Gastrocnemius medialis (tissue), 4 donors: ENCODE results near the gene PITHD1. TPM values are rescaled to one million over a fixed set of nuclear protein-coding genes. Genes with fewer than 3 reads are reported as not detected.
"Not testable (repeated sequence)": the region's sequence is repeated elsewhere in the genome, so short reads cannot be mapped to it uniquely, and the experiment has no call there.

Source experiments
- ATAC-seq, 2 donors: fragments of 150-250 bp; one replicate each; pipeline ENCODE4 v1.9.1; 2016
- DNase-seq, 2 donors: peaks; one replicate each; pipeline ENCODE4 v3.0.0-alpha.2; 2019
- H3K27ac ChIP-seq, 4 donors: fragments of 200-600 bp; sonication (generic); 1 replicate in 1 of 4; 2 replicates in 3 of 4; pipeline ENCODE4 v1.5.1; 2016 to 2018; ENCODE audit warnings: mild to moderate bottlenecking in 2 of 4, moderate library complexity in 1 of 4
- H3K27me3 ChIP-seq, 3 donors: fragments of 200-600 bp; sonication (generic) in 2 of 3; 1 replicate in 1 of 3; 2 replicates in 2 of 3; pipeline versions ENCODE4 v1.5.1 to v1.6.0; 2016 to 2019; ENCODE audit warnings: mild to moderate bottlenecking in 1 of 3, moderate library complexity in 1 of 3
- H3K36me3 ChIP-seq, 2 donors: fragments of 200-600 bp; sonication (generic) in 1 of 2; one replicate each; pipeline ENCODE4 v1.5.1; 2017 to 2018
- H3K4me1 ChIP-seq, 2 donors: fragments of 200-600 bp; sonication (generic) in 1 of 2; one replicate each; pipeline ENCODE4 v1.5.1; 2016 to 2017; ENCODE audit warnings: mild to moderate bottlenecking in 2 of 2
- H3K4me3 ChIP-seq, 4 donors: fragments of 200-600 bp; sonication (generic) in 3 of 4; 1 replicate in 1 of 4; 2 replicates in 3 of 4; pipeline ENCODE4 v1.5.1; 2016 to 2019; ENCODE audit warnings: mild to moderate bottlenecking in 2 of 4
- H3K9me3 ChIP-seq, 3 donors: fragments of 200-600 bp; sonication (generic) in 2 of 3; 1 replicate in 1 of 3; 2 replicates in 2 of 3; pipeline ENCODE4 v1.5.1; 2016 to 2019
- CTCF ChIP-seq, 5 experiments: fragments of 450-650 bp in 3 of 5; fragments of 200-600 bp in 2 of 5; sonication (generic) in 2 of 5; IDR thresholded peaks in 4 of 5; conservative IDR thresholded peaks in 1 of 5; 1 replicate in 4 of 5; 2 replicates in 1 of 5; pipeline ENCODE4 v1.5.1; 2016 to 2019; ENCODE audit warnings: antibody characterized with exemption in 5 of 5, mild to moderate bottlenecking in 3 of 5, moderate library complexity in 3 of 5
- POLR2A ChIP-seq, 2 donors: fragments of 450-650 bp; IDR thresholded peaks; one replicate each; pipeline ENCODE4 v1.6.1; 2017; ENCODE audit warnings: antibody characterized with exemption in 2 of 2, mild to moderate bottlenecking in 2 of 2, moderate library complexity in 2 of 2
- in situ Hi-C, 4 donors: fragments of 200-750 bp; cut with MboI; loops; one replicate each; pipeline versions ENCODE4 v1.15.0 to v1.8.0; 2017; ENCODE audit warnings: low sequenced_read_pairs in 4 of 4
- intact Hi-C: fragments of 100-400 bp; cut with DNase I; formaldehyde crosslinking; loops from one replicate; pipeline ENCODE4 v1.15.1; 2023; ENCODE audit warnings: low total_unique reads
- total RNA-seq, 4 donors: library from RNA; depleted of rRNA; stranded (reverse); fragments of >200 nt; gene quantifications; one replicate each; pipeline versions ENCODE4 v1.1.0 to v1.2.3, GENCODE V29; 2016

The PITHD1 gene
- total RNA-seq, 4 donors from 2014 or later, result 79.9 to 104 (median 90.3) TPM

GRCh38 chr1:23779826-23780371 lies 1.7 kb downstream of the PITHD1 start:
- TF ChIP-seq POLR2A (IDR thresholded peaks at IDR 0.05) (no peak), CTCF (IDR thresholded peaks at IDR 0.05 in 4 of 5, conservative IDR thresholded peaks at IDR 0.05 in 1 of 5) (no peak)
- Histone ChIP-seq H3K36me3 (peaks cover 0 to 30% of the 10 kb centered on the region in 2 donors), H3K4me3 (peak overlapping the region in 1 of 4 donors; percentile 93), H3K27me3 (no peaks in the 10 kb centered on the region), H3K4me1 (peaks cover 26 to 36% of the 10 kb centered on the region in 2 donors), H3K27ac (peak overlapping the region; percentile 88 to 95 (median 93)), H3K9me3 (no peaks in the 10 kb centered on the region)
- in situ Hi-C loops, result no loop called here
- ATAC-seq, result no peak
- intact Hi-C loops, result no loop called here
- DNase-seq, result no peak

GRCh38 chr1:23783141-23783540 lies 4.9 kb downstream of the PITHD1 start:
- intact Hi-C loops, in situ Hi-C loops, DNase-seq, H3K4me3 ChIP-seq, H3K9me3 ChIP-seq, ATAC-seq, H3K27ac ChIP-seq, H3K27me3 ChIP-seq: not testable (repeated sequence)
- Histone ChIP-seq H3K4me1 (peaks cover 22 to 24% of the 10 kb centered on the region in 2 donors), H3K36me3 (peaks cover 0 to 60% of the 10 kb centered on the region in 2 donors)

DNA sequence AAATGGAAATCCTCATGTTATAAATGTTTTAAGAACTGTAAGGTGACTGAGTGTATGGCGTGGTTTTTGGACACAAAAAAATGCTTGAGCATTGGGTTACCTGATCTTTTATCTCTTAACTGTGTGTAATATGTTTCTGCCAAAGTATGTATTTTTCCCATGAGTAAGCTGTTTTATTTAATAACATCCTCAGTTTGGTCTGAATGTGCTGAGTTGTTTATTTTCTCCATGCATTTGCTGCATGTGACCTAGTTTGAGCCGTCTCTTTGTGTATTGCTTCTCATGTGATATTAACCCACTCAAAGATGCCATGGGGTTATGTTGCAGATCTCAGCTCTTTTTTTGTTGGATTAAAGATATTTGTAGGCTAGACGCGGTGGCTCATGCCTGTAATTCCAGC lies 6.6 kb downstream of the PITHD1 start:
- intact Hi-C loops (no loop called here), in situ Hi-C loops (no loop called here)
- peaks cover 10 to 12% of the 10 kb centered on the region in 2 donors for H3K4me1 ChIP-seq
- no peaks in the 10 kb centered on the region for H3K9me3 ChIP-seq
- ATAC-seq (no peak), DNase-seq (no peak)
- no peak overlapping the region for H3K27ac ChIP-seq
- TF ChIP-seq POLR2A (IDR thresholded peaks at IDR 0.05) (no peak), CTCF (IDR thresholded peaks at IDR 0.05 in 4 of 5, conservative IDR thresholded peaks at IDR 0.05 in 1 of 5) (no peak)
- peaks cover 0 to 59% of the 10 kb centered on the region in 2 donors for H3K36me3 ChIP-seq
- no peaks in the 10 kb centered on the region for H3K27me3 ChIP-seq
- H3K4me3 ChIP-seq, result no peak overlapping the region

GRCh38 chr1:23787701-23788100 lies 9.5 kb downstream of the PITHD1 start:
- in situ Hi-C loops (no loop called here), intact Hi-C loops (no loop called here)
- Histone ChIP-seq H3K4me3 (no peak overlapping the region), H3K27me3 (no peaks in the 10 kb centered on the region), H3K4me1 (peaks cover 20 to 24% of the 10 kb centered on the region in 2 donors), H3K9me3 (no peaks in the 10 kb centered on the region), H3K27ac (peak overlapping the region in 1 of 4 donors; percentile 21), H3K36me3 (peaks cover 0 to 40% of the 10 kb centered on the region in 2 donors)
- ATAC-seq, result no peak
- TF ChIP-seq CTCF (IDR thresholded peaks at IDR 0.05 in 4 of 5, conservative IDR thresholded peaks at IDR 0.05 in 1 of 5) (no peak), POLR2A (IDR thresholded peaks at IDR 0.05) (no peak)
- DNase-seq, result no peak

DNA sequence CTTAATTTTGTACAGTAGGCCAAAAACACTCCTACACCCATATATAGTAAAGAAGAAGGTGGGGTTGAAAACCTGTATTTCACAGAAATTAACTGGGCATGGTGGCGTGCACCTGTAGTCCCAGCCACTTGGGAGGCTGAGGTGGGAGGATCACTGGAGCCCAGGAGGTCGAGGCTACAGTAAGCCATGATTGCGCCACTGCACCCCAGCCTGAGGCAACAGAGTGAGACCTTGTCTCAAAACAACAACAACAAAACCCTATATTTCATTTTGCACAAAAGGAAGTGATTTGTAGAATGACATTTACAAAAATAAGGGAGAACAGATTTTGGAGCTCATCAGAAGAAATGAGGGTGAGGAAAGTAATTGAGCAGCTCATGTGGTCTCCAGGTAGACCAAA lies 10.5 kb downstream of the PITHD1 start:
- Histone ChIP-seq H3K4me1 (peaks cover 24 to 26% of the 10 kb centered on the region in 2 donors), H3K27ac (no peak overlapping the region), H3K9me3 (no peaks in the 10 kb centered on the region), H3K4me3 (no peak overlapping the region), H3K27me3 (no peaks in the 10 kb centered on the region), H3K36me3 (peaks cover 0 to 45% of the 10 kb centered on the region in 2 donors)
- DNase-seq (no peak), ATAC-seq (no peak)
- intact Hi-C loops, result no loop called here
- in situ Hi-C loops, result no loop called here
- TF ChIP-seq CTCF (IDR thresholded peaks at IDR 0.05 in 4 of 5, conservative IDR thresholded peaks at IDR 0.05 in 1 of 5) (no peak), POLR2A (IDR thresholded peaks at IDR 0.05) (no peak)
